Stimulated activated naive CD4-positive, alpha-beta T cell (primary cell): ENCODE measurements around the gene UNC50.
A peak's percentile ranks its signal among the peaks of the same experiment; 100 is the strongest.
"Not testable (repeated sequence)": the region's sequence is repeated elsewhere in the genome, so short reads cannot be mapped to it uniquely, and the experiment has no call there.

Experiments
- DNase-seq, 6 experiments: peaks; one replicate each; lab custom pipeline; 2025; lab: John Stamatoyannopoulos, UW

The UNC50 gene

DNA sequence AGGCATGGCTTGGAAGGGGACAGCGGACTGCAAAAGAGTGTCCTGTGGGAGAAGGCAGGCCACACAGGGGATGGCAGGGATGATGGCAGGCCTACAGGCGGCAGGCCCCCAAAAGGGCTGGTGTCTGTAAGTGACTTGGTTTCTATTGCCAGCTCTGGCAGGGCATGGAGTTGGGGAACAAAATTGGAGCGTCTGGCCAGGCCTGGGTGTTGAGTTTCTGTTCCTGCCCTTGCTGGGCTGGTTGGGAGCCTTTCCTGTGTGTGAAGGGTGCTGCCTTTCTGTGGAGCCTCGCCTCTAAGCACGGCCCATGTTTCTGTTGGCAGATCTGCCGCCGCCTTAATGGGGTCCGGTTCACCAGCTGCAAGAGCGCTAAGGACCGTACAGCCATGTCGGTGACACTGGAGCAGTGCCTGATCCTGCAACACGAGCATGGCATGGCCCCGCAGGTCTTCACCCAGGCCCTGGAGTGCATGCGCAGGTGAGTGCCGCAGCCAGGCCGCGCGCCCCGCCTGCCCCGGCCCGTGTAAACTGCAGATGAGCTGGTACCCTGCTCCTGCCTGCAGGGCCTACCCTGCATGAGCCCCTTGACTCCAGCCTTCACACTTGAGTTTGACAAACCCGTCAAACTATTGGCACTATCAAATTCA, 31.6 kb upstream of the UNC50 start:
- no peak for DNase-seq

DNA sequence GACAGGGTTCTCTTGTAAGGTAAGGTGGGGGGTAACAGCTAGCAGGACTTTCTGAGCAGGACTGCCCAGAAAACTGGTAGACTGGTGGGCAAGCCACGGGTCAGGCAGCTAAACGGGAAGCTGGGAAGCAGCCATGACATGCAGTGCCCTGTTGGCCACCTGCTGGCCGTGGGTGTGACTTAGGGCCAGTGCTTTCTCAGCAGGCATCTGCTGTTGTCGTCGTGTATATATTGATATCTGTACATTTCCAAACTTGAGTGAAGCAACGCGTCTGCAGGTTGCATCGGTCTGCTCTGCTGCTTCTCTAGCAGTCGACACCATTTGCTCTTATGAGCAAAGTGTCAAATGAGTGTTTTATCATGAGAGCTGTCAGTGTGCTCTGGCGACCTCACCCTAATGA, 31.1 kb upstream of the UNC50 start:
- no peak for DNase-seq

DNA sequence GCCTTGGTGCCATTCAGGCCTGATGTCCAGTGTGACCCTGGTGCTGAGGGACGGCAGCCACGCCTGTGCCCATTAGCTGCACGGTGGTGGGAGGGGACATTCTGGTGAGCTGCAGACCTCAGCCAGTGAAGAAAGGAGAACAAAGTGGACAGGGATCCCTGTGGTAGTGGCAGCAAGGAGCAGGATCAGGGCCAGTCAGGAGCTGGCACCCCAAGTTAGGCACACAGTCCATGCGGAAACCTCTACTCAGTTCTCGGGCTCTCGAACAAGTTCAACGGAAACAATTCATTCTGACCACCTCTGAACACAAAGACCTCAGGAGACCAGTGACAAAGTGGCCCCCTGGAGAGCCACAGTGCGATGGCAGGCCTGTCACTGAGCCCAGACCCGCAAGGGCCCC, 30.2 kb upstream of the UNC50 start:
- DNase-seq: no peak

DNA sequence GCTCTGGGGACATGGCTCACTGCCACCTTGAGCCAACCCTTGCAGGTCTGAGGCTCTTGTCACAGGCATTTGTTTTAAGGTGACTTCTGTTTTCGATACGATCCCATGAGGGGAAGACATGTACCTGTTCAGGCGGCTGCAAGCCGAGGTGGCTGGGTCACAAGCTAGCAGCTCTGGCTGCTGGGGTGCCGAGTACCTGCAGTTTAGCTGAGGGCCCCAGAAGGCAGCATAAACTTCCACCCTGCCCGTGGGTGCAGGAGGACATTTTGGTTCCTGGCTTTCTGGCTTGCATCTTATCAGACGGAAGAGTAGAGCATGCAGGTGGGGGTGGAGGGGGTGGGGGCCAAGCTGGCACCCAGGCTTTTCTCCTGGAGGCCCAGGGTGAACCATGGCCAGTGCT, 28.5 kb upstream of the UNC50 start:
- DNase-seq: no peak

DNA sequence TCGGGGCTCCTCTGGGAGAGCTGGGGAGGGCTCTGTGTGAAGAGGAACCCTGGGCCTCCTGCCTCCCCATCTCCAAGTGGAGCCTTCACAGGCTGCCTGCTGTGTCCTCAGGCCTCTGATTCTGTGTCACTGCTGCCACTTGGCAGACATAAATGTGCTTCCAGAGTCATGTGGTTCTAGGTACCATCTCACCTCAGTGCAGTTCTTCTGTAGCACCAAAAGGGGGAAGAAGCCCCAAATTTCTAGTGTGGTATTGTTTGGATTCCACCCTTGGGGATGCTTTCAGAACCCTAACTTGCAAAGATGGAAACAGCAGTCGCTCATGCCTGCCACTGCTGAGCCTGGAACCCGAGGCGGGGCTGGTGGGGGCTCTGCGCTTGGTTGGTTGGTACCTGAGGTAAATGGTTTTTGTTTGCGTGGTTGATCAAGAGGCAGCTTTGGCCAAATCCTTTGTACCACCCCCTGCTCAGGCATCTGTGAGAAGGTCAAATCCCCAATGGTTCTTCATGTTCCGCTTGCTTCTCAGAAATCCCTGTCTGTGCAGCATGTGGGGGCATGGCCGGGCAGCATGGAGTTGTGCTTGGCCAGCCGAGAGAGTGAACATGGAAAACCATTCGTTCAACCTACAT, 27.6 kb upstream of the UNC50 start:
- DNase-seq: peak in 1 of 6 experiments; percentile 10

DNA sequence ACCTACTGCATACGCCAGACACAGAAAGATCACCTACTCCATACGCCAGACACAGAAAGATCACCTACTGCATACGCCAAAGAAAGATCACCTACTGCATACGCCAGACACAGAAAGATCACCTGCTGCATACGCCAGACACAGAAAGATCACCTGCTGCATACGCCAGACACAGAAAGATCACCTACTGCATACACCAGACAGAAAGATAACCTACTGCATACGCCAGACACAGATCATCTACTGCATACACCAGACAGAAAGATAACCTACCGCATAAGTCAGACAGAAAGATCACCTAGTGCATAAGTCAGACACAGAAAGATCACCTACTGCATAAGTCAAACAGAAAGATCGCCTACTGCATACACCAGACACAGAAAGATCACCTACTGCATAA, 25.9 kb upstream of the UNC50 start:
- no peak for DNase-seq

DNA sequence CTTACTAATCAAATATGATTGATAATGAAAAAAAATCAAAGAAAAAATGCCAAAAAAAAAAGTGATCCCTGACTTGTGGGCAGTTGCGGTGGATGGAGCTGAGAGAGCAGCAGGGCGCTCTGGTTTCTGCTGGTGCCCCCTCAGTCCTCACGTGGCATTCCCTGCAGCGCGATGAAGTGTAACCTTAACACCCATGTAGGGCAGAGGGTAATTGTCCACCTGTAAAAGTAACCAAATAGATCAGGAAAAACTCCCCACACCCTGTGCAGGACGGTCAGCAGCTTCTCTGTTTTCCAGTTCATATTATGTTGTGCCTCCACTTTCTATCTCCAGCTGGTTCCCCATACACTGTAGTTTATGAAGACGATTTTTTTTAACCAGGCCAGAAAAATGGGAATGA, 25.1 kb upstream of the UNC50 start:
- no peak for DNase-seq

DNA sequence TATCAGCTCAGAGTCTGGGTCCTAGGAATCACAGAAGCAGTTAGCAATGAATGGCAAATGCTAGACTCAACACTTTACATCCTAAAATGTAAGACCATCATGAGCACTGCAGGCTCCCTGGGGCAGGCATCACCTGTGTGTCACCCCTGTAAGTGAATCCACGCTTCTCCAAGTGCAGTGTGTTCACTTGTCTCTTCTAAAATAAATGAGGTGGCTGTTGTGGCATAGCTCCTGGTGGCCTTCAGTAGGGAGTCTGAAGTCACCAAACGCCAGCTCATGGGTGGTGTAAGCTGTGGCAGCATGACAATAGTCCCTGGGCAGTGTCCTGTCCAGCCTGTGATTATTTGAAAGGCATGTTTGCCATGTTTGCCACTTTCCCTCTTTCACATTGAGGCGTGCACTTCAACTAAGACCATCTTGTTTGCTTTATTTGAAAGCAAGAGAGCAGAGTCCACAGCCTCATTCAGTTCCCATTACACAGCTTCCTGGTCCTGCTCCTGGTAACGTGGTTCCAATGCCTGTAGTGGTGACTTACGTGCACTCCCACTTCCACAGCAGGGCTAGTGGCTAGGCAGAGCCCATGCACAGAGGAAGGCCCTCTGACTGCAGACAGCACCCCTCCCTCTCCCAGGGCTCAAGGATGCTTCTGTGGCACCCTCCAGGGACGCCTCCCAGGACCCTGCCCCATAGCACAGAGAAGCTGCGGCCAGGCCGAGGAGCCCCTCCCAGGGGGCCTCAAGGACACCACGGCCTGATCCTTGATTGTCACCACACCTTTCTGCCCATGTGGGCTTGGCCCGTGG, 24.4 kb upstream of the UNC50 start:
- DNase-seq: no peak

DNA sequence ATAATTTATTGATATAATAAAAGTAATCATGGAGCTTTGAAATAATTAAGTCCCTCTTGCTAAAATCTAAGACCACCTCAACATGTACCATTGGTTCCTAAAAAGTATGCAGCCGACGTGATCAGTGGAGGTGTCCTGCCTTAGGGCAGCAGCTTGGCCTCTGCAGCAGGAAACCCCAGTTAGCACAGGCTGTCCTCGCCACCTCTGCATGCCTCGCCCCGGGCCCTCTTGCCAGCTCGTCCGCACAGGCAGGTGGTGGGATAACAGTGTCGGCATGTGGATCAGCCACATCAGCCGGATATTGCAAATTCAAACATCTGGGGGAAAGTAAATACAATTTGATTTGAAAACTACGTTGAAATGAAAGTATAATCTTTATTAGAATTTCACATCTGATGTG, 23.0 kb upstream of the UNC50 start:
- DNase-seq: no peak

DNA sequence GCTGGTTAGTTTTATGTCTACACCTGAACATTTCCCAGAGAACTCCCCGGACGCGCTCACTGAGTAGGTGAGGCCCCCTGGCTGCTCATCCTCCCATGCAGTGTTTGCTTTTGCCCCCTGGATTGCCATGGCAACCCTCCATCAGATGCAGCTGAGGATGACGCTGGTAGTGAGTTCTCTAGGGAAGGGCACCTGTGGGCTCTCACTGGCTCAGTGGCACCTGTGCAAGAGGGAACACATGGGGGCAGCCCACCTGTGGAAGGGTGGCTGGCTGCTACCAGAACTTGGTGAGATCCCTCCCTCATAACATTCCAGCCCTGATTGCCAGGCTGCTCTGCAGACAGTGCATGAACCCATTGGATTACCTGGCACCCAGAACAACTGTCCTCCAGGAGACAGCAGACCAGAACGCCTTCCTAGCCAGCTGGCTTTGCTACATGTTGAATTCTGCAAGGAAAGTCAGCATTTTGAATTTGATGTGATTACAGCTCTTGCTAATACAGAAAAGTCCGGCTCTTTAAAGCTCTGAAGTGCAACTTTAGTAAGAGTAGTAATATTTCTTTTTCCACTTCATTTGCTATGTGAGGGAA, 21.7 kb upstream of the UNC50 start:
- DNase-seq: no peak

DNA sequence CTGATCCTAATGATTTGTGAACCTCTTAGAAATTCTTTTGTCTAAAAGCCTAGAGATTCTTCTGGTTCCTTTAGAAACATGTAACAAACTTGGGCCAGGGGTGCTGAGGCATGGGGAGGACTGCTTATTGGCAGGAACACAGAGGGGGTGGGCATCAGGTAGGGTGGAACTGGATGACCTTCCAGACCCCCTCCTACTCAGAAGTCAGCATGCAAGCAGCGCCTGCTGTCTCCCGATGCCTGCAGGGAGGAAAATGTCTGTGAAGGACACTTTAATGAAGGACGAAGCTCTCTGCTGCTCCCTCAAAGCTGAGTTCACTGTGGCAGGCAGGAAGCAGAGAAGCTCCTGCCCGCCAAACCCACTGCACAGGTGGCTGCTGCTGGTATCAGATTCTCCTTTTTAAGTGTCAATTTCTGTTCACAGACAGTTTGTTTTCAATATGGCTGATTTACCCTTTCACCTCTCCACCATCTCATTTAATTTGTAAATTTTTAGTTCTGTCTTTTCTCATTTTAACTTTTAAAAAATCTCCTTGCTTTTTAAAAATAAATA, 19.4 kb upstream of the UNC50 start:
- no peak for DNase-seq

DNA sequence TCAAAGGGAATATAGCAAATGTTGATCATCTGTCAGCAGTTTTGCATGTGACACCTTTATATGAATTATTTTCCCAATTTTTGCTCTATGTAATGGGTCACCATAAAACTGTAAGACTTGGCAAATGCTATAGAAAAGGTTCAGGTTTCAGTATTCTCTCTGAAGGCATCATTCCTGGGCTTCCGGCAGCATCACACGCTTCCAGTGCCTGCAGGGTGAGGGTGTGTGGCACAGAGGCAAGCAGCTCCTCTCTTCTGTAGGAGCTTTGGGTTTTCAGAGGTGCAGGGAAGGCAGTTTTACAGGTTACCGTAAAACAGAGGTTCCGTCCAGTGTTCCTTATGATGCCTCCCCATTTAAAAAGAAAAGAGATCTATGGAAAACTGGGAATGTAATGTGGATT, 18.9 kb upstream of the UNC50 start:
- DNase-seq: no peak

DNA sequence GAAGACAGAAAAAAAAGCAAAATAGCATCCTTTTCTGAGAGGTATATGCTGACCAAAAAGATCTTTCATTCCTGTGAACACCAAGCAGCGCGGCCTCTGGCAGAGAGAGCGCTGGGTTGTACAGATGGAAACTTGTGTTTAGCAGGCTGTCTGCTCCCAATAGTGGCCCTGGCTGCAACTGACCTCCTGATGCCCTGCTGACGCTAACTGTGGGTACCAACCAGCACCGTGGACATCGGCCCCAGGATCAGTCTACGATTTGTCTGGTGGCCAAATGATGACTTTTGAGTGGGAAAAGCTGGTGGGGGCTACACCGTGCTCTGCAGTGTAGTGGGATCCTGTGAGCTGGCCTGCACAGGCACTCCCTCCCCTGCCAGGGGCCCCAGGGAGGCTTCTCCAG, 15.8 kb upstream of the UNC50 start:
- no peak for DNase-seq

DNA sequence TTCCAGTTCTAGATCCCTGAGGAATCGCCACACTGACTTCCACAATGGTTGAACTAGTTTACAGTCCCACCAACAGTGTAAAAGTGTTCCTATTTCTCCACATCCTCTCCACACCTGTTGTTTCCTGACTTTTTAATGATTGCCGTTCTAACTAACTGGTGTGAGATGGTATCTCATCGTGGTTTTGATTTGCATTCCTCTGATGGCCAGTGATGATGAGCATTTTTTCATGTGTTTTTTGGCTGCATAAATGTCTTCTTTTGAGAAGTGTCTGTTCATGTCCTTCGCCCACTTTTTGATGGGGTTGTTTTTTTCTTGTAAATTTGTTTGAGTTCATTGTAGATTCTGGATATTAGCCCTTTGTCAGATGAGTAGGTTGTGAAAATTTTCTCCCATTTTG, 13.7 kb upstream of the UNC50 start:
- DNase-seq: not testable (repeated sequence)

DNA sequence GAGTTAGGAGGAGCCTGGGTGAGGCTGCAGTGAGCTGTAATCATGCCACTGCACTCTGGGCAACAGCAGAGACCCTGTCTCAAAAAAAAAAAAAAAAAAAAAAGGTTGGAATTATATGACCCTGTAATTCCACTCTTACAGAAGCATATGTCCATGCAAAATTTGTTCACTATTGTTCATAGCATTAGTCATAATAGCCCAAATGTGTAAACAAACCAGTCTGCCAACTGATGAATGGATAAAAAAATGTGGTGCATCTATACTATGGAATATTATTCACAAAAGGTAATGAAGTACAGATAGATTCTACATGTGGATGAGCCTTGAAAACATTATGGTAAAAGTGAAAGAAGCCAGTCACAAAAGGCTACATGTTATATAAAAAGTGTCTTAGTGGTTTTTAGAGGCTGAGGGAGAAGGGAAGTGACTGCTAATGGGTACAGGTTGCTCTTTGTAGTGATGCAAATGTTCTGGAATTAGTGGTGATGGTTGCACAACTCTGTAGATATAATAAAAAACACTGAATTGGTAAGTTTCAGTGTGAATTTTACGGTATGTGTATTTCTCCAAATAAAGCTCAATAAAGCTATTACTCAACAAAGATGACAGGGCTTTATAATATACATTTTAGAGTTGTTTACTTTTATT, 9.5 kb upstream of the UNC50 start:
- DNase-seq: no peak

DNA sequence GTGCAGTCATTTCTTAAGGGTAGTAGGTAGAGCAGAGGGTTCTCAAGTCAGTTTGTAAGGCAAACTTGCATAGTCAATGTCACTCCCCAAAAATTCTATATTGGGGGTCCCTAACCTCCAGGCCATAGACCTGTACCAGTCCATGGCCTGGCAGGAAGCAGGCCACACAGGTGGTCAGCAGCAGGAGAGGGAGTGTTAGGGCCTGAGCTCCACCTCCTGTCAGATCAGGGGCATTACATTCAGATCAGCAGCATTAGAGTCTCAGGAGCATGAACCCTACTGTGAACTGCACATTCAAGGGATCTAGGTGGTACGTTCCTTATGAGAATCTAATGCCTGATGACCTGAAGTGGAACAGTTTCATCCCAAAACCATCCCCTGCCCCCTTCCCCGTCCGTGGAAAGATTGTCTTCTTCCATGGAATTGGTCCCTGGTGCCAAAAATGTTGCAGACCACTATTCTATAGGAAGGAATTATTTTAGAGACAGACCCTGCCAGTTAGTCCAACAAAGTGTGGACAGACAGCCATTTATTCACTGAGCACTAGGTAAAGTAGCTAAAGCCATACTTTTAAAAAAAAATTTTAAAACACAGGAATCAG, 6.8 kb upstream of the UNC50 start:
- no peak for DNase-seq

DNA sequence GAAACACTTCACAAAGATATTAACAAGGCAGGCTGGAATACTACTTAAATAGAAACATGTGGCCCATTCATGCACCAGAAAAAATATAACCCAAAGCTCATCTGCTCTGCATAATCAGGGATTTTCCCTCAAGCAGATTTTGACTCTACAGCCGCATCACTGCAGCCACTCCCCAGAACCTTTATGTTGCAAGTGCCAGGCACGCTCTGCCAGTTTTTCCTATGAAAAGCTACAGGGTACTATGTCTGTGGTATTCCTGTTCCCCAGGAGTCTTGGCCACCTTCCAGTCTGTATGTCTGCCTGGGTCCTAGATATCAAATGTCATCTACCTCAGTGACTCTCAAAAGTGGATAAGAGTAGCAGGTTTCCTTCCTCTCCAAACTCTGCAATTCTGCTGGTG, 3.8 kb upstream of the UNC50 start:
- DNase-seq: no peak

DNA sequence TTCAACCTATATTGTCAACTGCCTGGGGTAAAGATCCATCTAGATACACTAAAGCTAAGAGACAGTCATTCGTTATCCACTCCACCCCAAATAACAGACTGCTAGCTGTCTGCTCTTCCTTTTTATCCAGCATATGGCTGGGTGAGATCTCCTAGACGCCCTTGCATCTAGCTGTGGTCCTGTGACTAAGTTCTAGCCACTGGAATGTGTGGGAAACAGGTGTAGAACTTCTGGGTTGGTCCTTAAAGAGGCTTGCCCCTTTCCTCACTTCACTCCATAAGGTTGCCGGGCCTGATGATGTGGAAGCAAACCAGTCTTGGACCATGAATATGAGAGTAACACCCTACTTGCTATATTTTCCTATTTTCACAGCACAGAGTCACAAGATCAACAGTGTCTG, 3.3 kb upstream of the UNC50 start:
- no peak for DNase-seq

DNA sequence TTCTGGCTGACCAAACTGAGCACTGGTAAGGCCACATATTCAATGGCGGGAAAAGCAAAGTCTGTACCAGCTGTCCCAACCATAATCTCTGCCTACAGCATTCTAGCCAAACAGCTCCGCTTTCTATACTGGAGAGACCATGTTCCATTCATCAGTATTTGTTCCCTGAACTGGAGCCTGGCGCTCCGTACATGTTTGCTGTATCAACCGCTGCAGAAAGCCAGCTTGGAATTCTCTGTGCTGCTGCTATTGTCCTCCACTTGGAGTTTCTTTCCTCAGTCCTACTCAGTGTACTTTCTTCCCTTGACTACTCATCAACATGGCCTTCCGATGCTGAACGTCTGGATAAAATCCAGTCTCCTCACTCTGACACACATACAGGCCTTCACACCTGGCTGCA, 2.0 kb upstream of the UNC50 start:
- DNase-seq: no peak

DNA sequence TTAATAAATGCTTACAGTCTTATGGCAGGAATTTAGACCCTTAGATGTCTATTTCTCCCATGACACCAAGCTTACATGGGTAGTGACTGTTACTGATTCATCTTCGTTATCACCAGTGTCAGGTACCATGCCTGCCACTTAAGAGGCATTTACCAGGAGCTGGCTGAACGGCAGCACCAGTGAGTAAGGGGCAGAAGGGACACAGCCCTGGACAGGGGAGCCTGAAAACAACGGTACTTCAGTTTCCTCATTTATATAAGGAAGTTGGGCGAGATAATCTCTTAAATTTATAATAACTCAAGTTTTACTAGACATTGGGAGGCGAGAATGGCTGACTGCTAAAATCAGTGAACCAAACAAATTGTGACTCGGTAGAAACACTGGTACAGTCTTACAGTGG, 1.3 kb upstream of the UNC50 start:
- no peak for DNase-seq

DNA sequence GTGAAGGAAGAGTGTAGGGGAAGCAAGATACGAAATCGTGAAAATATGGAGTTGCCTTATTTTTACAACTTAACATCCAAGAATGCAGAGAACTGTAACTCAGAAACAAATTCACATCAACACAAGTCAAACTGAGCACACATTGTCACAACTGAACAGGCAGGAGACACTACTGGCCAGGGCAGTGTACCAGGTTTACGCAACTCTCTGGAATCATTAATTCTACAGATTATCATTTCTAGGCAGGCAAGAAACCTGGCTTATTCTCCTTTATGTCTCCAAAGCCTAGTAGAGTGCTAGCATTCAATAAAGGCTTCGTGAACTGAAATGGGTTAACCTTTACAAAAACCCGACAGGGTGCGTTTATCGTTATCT, 661 bp upstream of the UNC50 start:
- no peak for DNase-seq
